Lung (tissue), 12 donors: Measurements from ENCODE around the gene MBP. TPM values are rescaled to one million over a fixed set of nuclear protein-coding genes. Genes with fewer than 3 reads are reported as not detected.

Experiments used
- ATAC-seq: fragments of 200-7000 bp; cut with Tn5 transposase; one replicate; pipeline ENCODE4 v1.9.1; 2020; ENCODE audit warnings: moderate number of reproducible peaks; ENCODE audit not compliant: insufficient read depth, low FRiP score
- DNase-seq, 3 donors: peaks; one replicate each; pipeline ENCODE4 v3.0.0-alpha.2; 2013 to 2017
- H3K27ac ChIP-seq, 2 donors: one replicate each; pipeline ENCODE4 v1.5.1; 2013; ENCODE audit warnings: mild to moderate bottlenecking in 2 of 2, moderate library complexity in 2 of 2, control low read depth in 1 of 2, inconsistent platforms in 1 of 2, low read depth in 1 of 2, low read length in 1 of 2
- H3K27me3 ChIP-seq, 3 donors: one replicate each; pipeline ENCODE4 v1.5.1; 2013; ENCODE audit warnings: low read length in 2 of 3; ENCODE audit not compliant: control insufficient read depth in 3 of 3, insufficient read depth in 3 of 3
- H3K36me3 ChIP-seq, 4 donors: one replicate each; pipeline ENCODE4 v1.5.1; 2013; ENCODE audit warnings: low read length in 4 of 4, mild to moderate bottlenecking in 1 of 4, moderate library complexity in 1 of 4; ENCODE audit not compliant: control insufficient read depth in 4 of 4, insufficient read depth in 4 of 4
- H3K4me1 ChIP-seq, 5 donors: one replicate each; pipeline ENCODE4 v1.5.1; 2013; ENCODE audit warnings: low read length in 5 of 5, mild to moderate bottlenecking in 2 of 5, moderate library complexity in 1 of 5; ENCODE audit not compliant: control insufficient read depth in 5 of 5, insufficient read depth in 5 of 5
- H3K4me3 ChIP-seq: one replicate; pipeline ENCODE4 v1.5.1; 2013; ENCODE audit warnings: mild to moderate bottlenecking, control low read depth, moderate library complexity
- H3K9ac ChIP-seq, 2 donors: one replicate each; pipeline ENCODE4 v1.5.1; 2013; ENCODE audit warnings: low read length in 2 of 2, control low read depth in 1 of 2; ENCODE audit not compliant: insufficient read depth in 1 of 2
- H3K9me3 ChIP-seq, 4 donors: one replicate each; pipeline ENCODE4 v1.5.1; 2013; ENCODE audit warnings: low read length in 3 of 4, mild to moderate bottlenecking in 1 of 4, moderate library complexity in 1 of 4; ENCODE audit not compliant: control insufficient read depth in 4 of 4, insufficient read depth in 3 of 4
- WGBS, 2 donors: extraction: QIAGEN DNeasy Blood & Tissue Kit; methylation state at CpG; one replicate each; pipeline ENCODE4 v1.1.7; 2013; 5-methylcytosine and 5-hydroxymethylcytosine counted together
- polyA plus RNA-seq, 2 donors: library from polyadenylated mRNA; stranded (reverse); fragments of 200-250 nt; gene quantifications; one replicate each; pipeline ENCODE4 v1.2.1, GENCODE V29; 2013
- total RNA-seq, 2 donors: library from RNA; depleted of rRNA in 1 of 2; stranded (reverse); fragments of >200 nt in 1 of 2; gene quantifications; one replicate each; pipeline ENCODE4 v1.2.1, GENCODE V29; 2014 to 2021
- TF ChIP-seq, protein P1 (sequence below): IDR thresholded peaks from 2 replicates; pipeline ENCODE4 v1.5.1; 2012; ENCODE audit warnings: mild to moderate bottlenecking; ENCODE audit errors: control extremely low read depth, extremely low read depth
- donor health status: control.
- donor health status: control.
- donor health status: Bipolar disorder and iron deficiency.
- donor health status: healthy.
- donor health status: DM: yes; HTN: yes; CAD: no.

Gene MBP
- total and polyA plus RNA-seq, 4 donors = 15.6 to 64.1 (median 30.9) TPM

- Histone ChIP-seq H3K36me3 (no peaks in the 10 kb centered on the region), H3K27me3 (no peaks in the 10 kb centered on the region), H3K27ac (no peak overlapping the region), H3K4me1 (peaks cover 0 to 5% (median 0%) of the 10 kb centered on the region in 5 donors), H3K4me3 (no peak overlapping the region), H3K9ac (no peak overlapping the region), H3K9me3 (peaks cover 0 to 6% (median 1%) of the 10 kb centered on the region in 4 donors)
- no peak for DNase-seq
- WGBS, 2 donors = 96 to 98% methylated on average over 2 of the region's 2 CpGs
- ATAC-seq = no peak
- TF ChIP-seq, protein P1, sequence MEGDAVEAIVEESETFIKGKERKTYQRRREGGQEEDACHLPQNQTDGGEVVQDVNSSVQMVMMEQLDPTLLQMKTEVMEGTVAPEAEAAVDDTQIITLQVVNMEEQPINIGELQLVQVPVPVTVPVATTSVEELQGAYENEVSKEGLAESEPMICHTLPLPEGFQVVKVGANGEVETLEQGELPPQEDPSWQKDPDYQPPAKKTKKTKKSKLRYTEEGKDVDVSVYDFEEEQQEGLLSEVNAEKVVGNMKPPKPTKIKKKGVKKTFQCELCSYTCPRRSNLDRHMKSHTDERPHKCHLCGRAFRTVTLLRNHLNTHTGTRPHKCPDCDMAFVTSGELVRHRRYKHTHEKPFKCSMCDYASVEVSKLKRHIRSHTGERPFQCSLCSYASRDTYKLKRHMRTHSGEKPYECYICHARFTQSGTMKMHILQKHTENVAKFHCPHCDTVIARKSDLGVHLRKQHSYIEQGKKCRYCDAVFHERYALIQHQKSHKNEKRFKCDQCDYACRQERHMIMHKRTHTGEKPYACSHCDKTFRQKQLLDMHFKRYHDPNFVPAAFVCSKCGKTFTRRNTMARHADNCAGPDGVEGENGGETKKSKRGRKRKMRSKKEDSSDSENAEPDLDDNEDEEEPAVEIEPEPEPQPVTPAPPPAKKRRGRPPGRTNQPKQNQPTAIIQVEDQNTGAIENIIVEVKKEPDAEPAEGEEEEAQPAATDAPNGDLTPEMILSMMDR = no peak
These were observed 10.6 kb upstream of the MBP start for GRCh38 chr18:77143196-77143595.

DNA sequence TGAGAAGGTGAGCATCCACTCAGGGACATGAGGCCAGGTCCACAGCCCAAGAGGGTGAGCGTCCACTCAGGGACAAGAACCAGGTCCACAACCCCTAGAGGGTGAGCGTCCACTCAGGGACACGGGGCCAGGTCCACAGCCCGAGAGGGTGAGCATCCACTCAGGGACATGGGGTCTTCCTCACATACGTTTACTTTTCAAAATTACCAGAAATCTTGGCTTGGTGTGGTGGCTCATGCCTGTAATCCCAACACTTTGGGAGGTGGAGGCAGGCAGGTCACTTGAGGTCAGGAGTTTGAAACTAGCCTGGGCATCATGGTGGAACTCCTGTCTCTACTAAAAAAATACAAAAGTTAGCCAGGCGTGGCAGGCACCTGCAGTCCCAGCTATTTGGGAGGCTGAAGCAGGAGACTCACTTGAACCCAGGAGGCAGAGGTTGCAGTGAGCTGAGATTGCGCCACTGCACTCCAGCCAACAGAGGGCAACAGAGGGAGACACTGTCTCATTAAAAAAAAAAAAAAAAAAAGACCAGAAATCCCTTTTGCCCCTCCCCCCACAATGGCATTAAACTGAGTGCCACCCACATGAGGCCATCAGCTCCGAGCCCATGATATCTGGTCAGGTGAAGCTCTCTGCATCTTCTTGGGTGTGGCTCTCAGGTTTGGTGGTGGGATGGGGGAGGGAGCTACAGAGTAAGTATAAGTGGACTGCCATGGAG is 9.0 kb upstream of the MBP start:
- 84 to 85% methylated on average over 8 of the region's 8 CpGs for WGBS, 2 donors
- no peak overlapping the region for H3K9ac ChIP-seq
- TF ChIP-seq, protein P1 = no peak
- peaks cover 0 to 6% (median 0%) of the 10 kb centered on the region in 5 donors for H3K4me1 ChIP-seq
- no peaks in the 10 kb centered on the region for H3K27me3 ChIP-seq
- no peak overlapping the region for H3K27ac ChIP-seq
- no peak for ATAC-seq
- H3K36me3 ChIP-seq = no peaks in the 10 kb centered on the region
- peaks cover 0 to 6% (median 1%) of the 10 kb centered on the region in 4 donors for H3K9me3 ChIP-seq
- no peak for DNase-seq
- H3K4me3 ChIP-seq = no peak overlapping the region

DNA sequence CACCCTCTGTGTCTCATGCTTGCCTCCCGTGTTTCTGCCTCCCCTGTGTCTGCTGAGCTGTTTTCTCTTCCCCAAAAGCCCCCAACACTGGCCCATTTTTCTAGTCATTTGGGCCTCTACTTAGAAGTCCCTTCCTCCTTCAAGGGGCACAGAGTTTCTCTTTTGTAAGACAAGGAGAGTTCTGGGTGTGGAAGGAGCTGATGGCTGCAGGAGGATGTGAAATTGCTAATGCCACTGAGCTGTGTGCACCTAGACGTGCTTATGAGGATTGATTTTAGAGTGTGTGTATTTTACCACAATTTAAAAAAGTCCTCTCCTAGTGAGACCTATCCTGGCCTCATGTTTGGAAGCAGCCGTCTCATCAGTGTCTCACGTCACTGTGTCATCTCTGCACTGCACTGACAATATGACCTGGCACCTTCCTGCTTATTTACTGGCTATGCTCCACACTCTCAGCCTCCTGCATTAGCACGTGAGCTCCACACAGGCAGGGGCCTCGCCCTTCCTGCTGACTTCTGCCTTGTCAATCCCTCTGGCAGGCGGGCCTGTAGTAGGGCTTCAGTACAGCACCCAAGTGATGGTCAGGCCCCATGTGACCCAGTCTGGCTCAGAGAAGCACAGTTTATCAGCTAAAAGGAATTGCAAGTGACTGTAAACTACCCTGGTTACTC is 8.0 kb upstream of the MBP start:
- Histone ChIP-seq H3K27ac (no peak overlapping the region), H3K4me3 (no peak overlapping the region), H3K27me3 (no peaks in the 10 kb centered on the region), H3K9ac (no peak overlapping the region), H3K36me3 (no peaks in the 10 kb centered on the region), H3K9me3 (peaks cover 0 to 6% (median 1%) of the 10 kb centered on the region in 4 donors), H3K4me1 (peaks cover 0 to 6% (median 0%) of the 10 kb centered on the region in 5 donors)
- TF ChIP-seq, protein P1 = no peak
- 53 to 63% methylated on average over 7 of the region's 7 CpGs for WGBS, 2 donors
- ATAC-seq = peak; percentile 49
- peak in 1 of 3 donors; percentile 21 for DNase-seq
